AG10803 (cell line): ENCODE measurements around the gene DAGLA.

Experiments used
- DNase-seq: peaks from one replicate; pipeline ENCODE4 v3.0.0; 2010; ENCODE audit warnings: low read depth
- H3K4me3 ChIP-seq: 2 replicates; pipeline ENCODE4 v1.5.1; 2011; ENCODE audit warnings: mild to moderate bottlenecking, low read length, control low read depth
- CTCF ChIP-seq: conservative IDR thresholded peaks from 2 replicates; pipeline ENCODE4 v1.5.1; 2011; ENCODE audit warnings: mild to moderate bottlenecking, low read length, control low read depth, inconsistent platforms

Gene DAGLA

GRCh38 chr11:61687420-61687819 lies 7.2 kb downstream of the DAGLA start:
- no peak for DNase-seq
- H3K4me3 ChIP-seq, result no peak overlapping the region
- TF ChIP-seq CTCF, result no peak

- H3K4me3 ChIP-seq, result peak overlapping the region; percentile 49
- no peak for TF ChIP-seq CTCF
- DNase-seq, result peak; percentile 87
Measured at GRCh38 chr11:61688365-61689163, 8.4 kb downstream of the DAGLA start.

GRCh38 chr11:61689164-61689496 lies 8.9 kb downstream of the DAGLA start:
- no peak for DNase-seq
- H3K4me3 ChIP-seq, result no peak overlapping the region
- no peak for TF ChIP-seq CTCF

- no peak for TF ChIP-seq CTCF
- DNase-seq, result no peak
- H3K4me3 ChIP-seq, result no peak overlapping the region
Measured at GRCh38 chr11:61690706-61691379, 10.7 kb downstream of the DAGLA start.

GRCh38 chr11:61691380-61692156 lies 11.4 kb downstream of the DAGLA start:
- DNase-seq, result no peak
- no peak overlapping the region for H3K4me3 ChIP-seq
- TF ChIP-seq CTCF, result no peak

- TF ChIP-seq CTCF, result no peak
- no peak overlapping the region for H3K4me3 ChIP-seq
- DNase-seq, result no peak
Measured at GRCh38 chr11:61693922-61694601, 13.9 kb downstream of the DAGLA start.
